SJCRH30 (cell line): ENCODE measurements around the gene CHPF2. TPM values are rescaled to one million over a fixed set of nuclear protein-coding genes. Genes with fewer than 3 reads are reported as not detected.

Source experiments
- DNase-seq, 2 experiments: peaks; one replicate each; pipeline ENCODE4 v3.0.0-alpha.2; 2015 to 2020
- H3K27ac ChIP-seq: fragments of 250-450 bp; sonication (Bioruptor Pico); 2 replicates; pipeline ENCODE4 v1.5.1; 2020; ENCODE audit warnings: mild to moderate bottlenecking, moderate library complexity
- H3K27me3 ChIP-seq: fragments of 250-450 bp; sonication (Bioruptor Pico); 2 replicates; pipeline ENCODE4 v1.5.1; 2020; ENCODE audit warnings: mild to moderate bottlenecking, moderate library complexity
- H3K36me3 ChIP-seq: fragments of 250-450 bp; sonication (Bioruptor Pico); 2 replicates; pipeline ENCODE4 v1.5.1; 2020; ENCODE audit warnings: mild to moderate bottlenecking, moderate library complexity
- H3K4me1 ChIP-seq: fragments of 250-450 bp; sonication (Bioruptor Pico); 2 replicates; pipeline ENCODE4 v1.5.1; 2020; ENCODE audit warnings: mild to moderate bottlenecking, moderate library complexity
- H3K4me3 ChIP-seq: fragments of 250-450 bp; sonication (Bioruptor Pico); 2 replicates; pipeline ENCODE4 v1.5.1; 2020; ENCODE audit warnings: mild to moderate bottlenecking, moderate library complexity
- H3K9me3 ChIP-seq: fragments of 250-450 bp; sonication (Bioruptor Pico); replicated peaks from 2 replicates; pipeline ENCODE4 v1.5.1; 2020; ENCODE audit warnings: mild to moderate bottlenecking, moderate library complexity
- total RNA-seq: library from RNA; depleted of rRNA; stranded (reverse); fragments of >200 nt; shearing (Covaris generic); gene quantifications from 2 replicates; pipeline ENCODE4 v1.2.3, GENCODE V29; 2014

Gene CHPF2
- total RNA-seq, 1 experiment from 2014 or later = 27.7 TPM

- Histone ChIP-seq H3K27ac (no peak overlapping the region), H3K4me3 (no peak overlapping the region), H3K36me3 (no peaks in the 10 kb centered on the region), H3K27me3 (peaks cover 3% of the 10 kb centered on the region; the same call in 1 of the 2 replicates), H3K4me1 (no peaks in the 10 kb centered on the region), H3K9me3 (no peaks in the 10 kb centered on the region)
- no peak for DNase-seq
These were observed 39.5 kb downstream of the CHPF2 start for GRCh38 chr7:151271699-151272355.

GRCh38 chr7:151272405-151272804, 40.1 kb downstream of the CHPF2 start:
- H3K27ac ChIP-seq = no peak overlapping the region

GRCh38 chr7:151272877-151273276, 40.6 kb downstream of the CHPF2 start:
- H3K36me3 ChIP-seq = no peaks in the 10 kb centered on the region
- no peak overlapping the region for H3K27ac ChIP-seq
- H3K4me3 ChIP-seq = no peak overlapping the region
- no peak for DNase-seq
- H3K4me1 ChIP-seq = no peaks in the 10 kb centered on the region
- H3K9me3 ChIP-seq = no peaks in the 10 kb centered on the region
- H3K27me3 ChIP-seq = peaks cover 7% of the 10 kb centered on the region; the same call in 1 of the 2 replicates

More at GRCh38 chr7:151272405-151272804, 40.1 kb downstream of the CHPF2 start:
- Histone ChIP-seq H3K4me1 (no peaks in the 10 kb centered on the region), H3K9me3 (no peaks in the 10 kb centered on the region), H3K36me3 (no peaks in the 10 kb centered on the region), H3K4me3 (no peak overlapping the region), H3K27me3 (peaks cover 3% of the 10 kb centered on the region; the same call in 1 of the 2 replicates)
- DNase-seq = no peak

GRCh38 chr7:151273651-151274390, 41.5 kb downstream of the CHPF2 start:
- Histone ChIP-seq H3K9me3 (no peaks in the 10 kb centered on the region), H3K36me3 (no peaks in the 10 kb centered on the region), H3K4me1 (no peaks in the 10 kb centered on the region), H3K4me3 (no peak overlapping the region), H3K27me3 (peaks cover 7% of the 10 kb centered on the region; the same call in 1 of the 2 replicates), H3K27ac (no peak overlapping the region)
- DNase-seq = no peak

GRCh38 chr7:151274396-151274795, 42.1 kb downstream of the CHPF2 start:
- no peak for DNase-seq
- H3K27me3 ChIP-seq = peaks cover 7% of the 10 kb centered on the region; the same call in 1 of the 2 replicates
- no peak overlapping the region for H3K27ac ChIP-seq
- no peaks in the 10 kb centered on the region for H3K9me3 ChIP-seq
- no peaks in the 10 kb centered on the region for H3K36me3 ChIP-seq
- H3K4me3 ChIP-seq = no peak overlapping the region
- no peaks in the 10 kb centered on the region for H3K4me1 ChIP-seq

GRCh38 chr7:151274936-151275812, 42.9 kb downstream of the CHPF2 start:
- Histone ChIP-seq H3K4me3 (no peak overlapping the region), H3K27me3 (peaks cover 11% of the 10 kb centered on the region), H3K27ac (no peak overlapping the region), H3K36me3 (no peaks in the 10 kb centered on the region), H3K9me3 (no peaks in the 10 kb centered on the region), H3K4me1 (no peaks in the 10 kb centered on the region)
- DNase-seq = no peak

GRCh38 chr7:151275813-151276577, 43.7 kb downstream of the CHPF2 start:
- H3K36me3 ChIP-seq = no peaks in the 10 kb centered on the region
- no peak for DNase-seq
- H3K27me3 ChIP-seq = peaks cover 13% of the 10 kb centered on the region
- H3K4me1 ChIP-seq = peaks cover 1% of the 10 kb centered on the region
- H3K9me3 ChIP-seq = no peaks in the 10 kb centered on the region
- H3K27ac ChIP-seq = no peak overlapping the region
- H3K4me3 ChIP-seq = no peak overlapping the region

GRCh38 chr7:151276666-151277590, 44.6 kb downstream of the CHPF2 start:
- Histone ChIP-seq H3K27ac (no peak overlapping the region), H3K9me3 (no peaks in the 10 kb centered on the region), H3K36me3 (no peaks in the 10 kb centered on the region), H3K4me3 (peak overlapping the region; percentile 49), H3K27me3 (peaks cover 18% of the 10 kb centered on the region), H3K4me1 (peaks cover 3% of the 10 kb centered on the region)
- peak; percentile 72 to 74 for DNase-seq

GRCh38 chr7:151277631-151278030, 45.3 kb downstream of the CHPF2 start:
- no peak for DNase-seq
- no peak overlapping the region for H3K27ac ChIP-seq
- H3K9me3 ChIP-seq = no peaks in the 10 kb centered on the region
- no peak overlapping the region for H3K4me3 ChIP-seq
- H3K4me1 ChIP-seq = peaks cover 3% of the 10 kb centered on the region
- H3K36me3 ChIP-seq = no peaks in the 10 kb centered on the region
- H3K27me3 ChIP-seq = peaks cover 18% of the 10 kb centered on the region

GRCh38 chr7:151278949-151279348, 46.7 kb downstream of the CHPF2 start:
- Histone ChIP-seq H3K27ac (no peak overlapping the region), H3K4me3 (no peak overlapping the region), H3K27me3 (peaks cover 18% of the 10 kb centered on the region), H3K9me3 (no peaks in the 10 kb centered on the region), H3K36me3 (no peaks in the 10 kb centered on the region), H3K4me1 (peaks cover 3% of the 10 kb centered on the region)
- no peak for DNase-seq

- no peak overlapping the region for H3K27ac ChIP-seq
- peaks cover 14% of the 10 kb centered on the region for H3K27me3 ChIP-seq
- H3K9me3 ChIP-seq = no peaks in the 10 kb centered on the region
- H3K36me3 ChIP-seq = no peaks in the 10 kb centered on the region
- DNase-seq = no peak
- peaks cover 3% of the 10 kb centered on the region for H3K4me1 ChIP-seq
- H3K4me3 ChIP-seq = no peak overlapping the region
These were observed 47.6 kb downstream of the CHPF2 start for GRCh38 chr7:151279868-151280267.

GRCh38 chr7:151280388-151281019, 48.2 kb downstream of the CHPF2 start:
- no peak overlapping the region for H3K27ac ChIP-seq
- no peak for DNase-seq
- H3K4me3 ChIP-seq = no peak overlapping the region

GRCh38 chr7:151281686-151282085, 49.4 kb downstream of the CHPF2 start:
- peak in 1 of 2 experiments; percentile 17 for DNase-seq
- H3K27ac ChIP-seq = no peak overlapping the region
- no peak overlapping the region for H3K4me3 ChIP-seq
- no peaks in the 10 kb centered on the region for H3K36me3 ChIP-seq
- peaks cover 14% of the 10 kb centered on the region for H3K27me3 ChIP-seq
- peaks cover 3% of the 10 kb centered on the region for H3K4me1 ChIP-seq
- H3K9me3 ChIP-seq = no peaks in the 10 kb centered on the region

More at GRCh38 chr7:151280388-151281019, 48.2 kb downstream of the CHPF2 start:
- Histone ChIP-seq H3K36me3 (no peaks in the 10 kb centered on the region), H3K27me3 (peaks cover 14% of the 10 kb centered on the region), H3K4me1 (peaks cover 3% of the 10 kb centered on the region), H3K9me3 (no peaks in the 10 kb centered on the region)
